ES-I3 (cell line): Measurements from ENCODE around the gene TOMM5.

ENCODE experiments used
- H3K36me3 ChIP-seq: 2 replicates; pipeline ENCODE4 v1.6.1; 2013; ENCODE audit warnings: mild to moderate bottlenecking, low read length, control low read depth, moderate library complexity; ENCODE audit not compliant: insufficient read depth
- H3K4me1 ChIP-seq: 2 replicates; pipeline ENCODE4 v1.6.1; 2013; ENCODE audit warnings: mild to moderate bottlenecking, control low read depth, low read length; ENCODE audit not compliant: insufficient read depth
- H3K9ac ChIP-seq: 2 replicates; pipeline ENCODE4 v1.6.1; 2013; ENCODE audit warnings: low read depth, mild to moderate bottlenecking, low read length, moderate library complexity
- H3K9me3 ChIP-seq: 2 replicates; pipeline ENCODE4 v1.6.1; 2013; ENCODE audit warnings: mild to moderate bottlenecking, low read length, moderate library complexity; ENCODE audit not compliant: control insufficient read depth, insufficient read depth

TOMM5 gene

GRCh38 chr9:37593883-37594448 lies 1.6 kb upstream of the TOMM5 start:
- Histone ChIP-seq H3K9me3 (no peaks in the 10 kb centered on the region), H3K4me1 (no peaks in the 10 kb centered on the region), H3K9ac (no peak overlapping the region), H3K36me3 (no peaks in the 10 kb centered on the region)

- Histone ChIP-seq H3K4me1 (no peaks in the 10 kb centered on the region), H3K9me3 (no peaks in the 10 kb centered on the region), H3K36me3 (peaks cover 15% of the 10 kb centered on the region), H3K9ac (no peak overlapping the region)
These were observed 4.9 kb downstream of the TOMM5 start for GRCh38 chr9:37587521-37587920.

GRCh38 chr9:37583522-37584121 lies 8.8 kb downstream of the TOMM5 start:
- no peaks in the 10 kb centered on the region for H3K4me1 ChIP-seq
- no peaks in the 10 kb centered on the region for H3K9me3 ChIP-seq
- H3K36me3 ChIP-seq, result peaks cover 15% of the 10 kb centered on the region
- H3K9ac ChIP-seq, result no peak overlapping the region

- Histone ChIP-seq H3K9ac (no peak overlapping the region), H3K4me1 (no peaks in the 10 kb centered on the region), H3K36me3 (peaks cover 10% of the 10 kb centered on the region), H3K9me3 (no peaks in the 10 kb centered on the region)
These were observed 9.7 kb downstream of the TOMM5 start for GRCh38 chr9:37582548-37583157.

GRCh38 chr9:37575921-37576721 lies 16.3 kb downstream of the TOMM5 start, which contains the start of gene FBXO10:
TSS of gene FBXO10 (minus strand) at chr9:37576380. CDS start at chr9:37541768, 34,612 bp downstream.
- Histone ChIP-seq H3K4me1 (peaks cover 19% of the 10 kb centered on the region), H3K36me3 (no peaks in the 10 kb centered on the region), H3K9ac (peak within 1 kb of the TSS; percentile 83), H3K9me3 (no peaks in the 10 kb centered on the region)

- Histone ChIP-seq H3K9me3 (no peaks in the 10 kb centered on the region), H3K36me3 (no peaks in the 10 kb centered on the region), H3K4me1 (peaks cover 19% of the 10 kb centered on the region), H3K9ac (peak overlapping the region; percentile 83)
These were observed 16.9 kb downstream of the TOMM5 start for GRCh38 chr9:37575511-37575914.

- H3K9me3 ChIP-seq, result no peaks in the 10 kb centered on the region
- H3K36me3 ChIP-seq, result no peaks in the 10 kb centered on the region
- H3K4me1 ChIP-seq, result peaks cover 19% of the 10 kb centered on the region
- peak overlapping the region; percentile 83; the same call in 1 of the 2 replicates for H3K9ac ChIP-seq
These were observed 17.4 kb downstream of the TOMM5 start for GRCh38 chr9:37575001-37575400.

GRCh38 chr9:37574241-37574721 lies 18.1 kb downstream of the TOMM5 start:
- Histone ChIP-seq H3K36me3 (no peaks in the 10 kb centered on the region), H3K4me1 (peaks cover 19% of the 10 kb centered on the region), H3K9me3 (no peaks in the 10 kb centered on the region), H3K9ac (no peak overlapping the region)

GRCh38 chr9:37571282-37571681 lies 21.1 kb downstream of the TOMM5 start:
- H3K36me3 ChIP-seq, result no peaks in the 10 kb centered on the region
- no peak overlapping the region for H3K9ac ChIP-seq
- H3K4me1 ChIP-seq, result peaks cover 19% of the 10 kb centered on the region
- no peaks in the 10 kb centered on the region for H3K9me3 ChIP-seq

GRCh38 chr9:37566716-37567115 lies 25.7 kb downstream of the TOMM5 start:
- peaks cover 2% of the 10 kb centered on the region; the same call in 1 of the 2 replicates for H3K36me3 ChIP-seq
- peaks cover 3% of the 10 kb centered on the region; the same call in 1 of the 2 replicates for H3K4me1 ChIP-seq
- H3K9ac ChIP-seq, result no peak overlapping the region

GRCh38 chr9:37565661-37566618 lies 26.5 kb downstream of the TOMM5 start:
- Histone ChIP-seq H3K9ac (no peak overlapping the region), H3K4me1 (peaks cover 3% of the 10 kb centered on the region; the same call in 1 of the 2 replicates), H3K36me3 (peaks cover 2% of the 10 kb centered on the region; the same call in 1 of the 2 replicates), H3K9me3 (peaks cover 5% of the 10 kb centered on the region; the same call in 1 of the 2 replicates)

More at GRCh38 chr9:37566716-37567115, 25.7 kb downstream of the TOMM5 start:
- H3K9me3 ChIP-seq, result peaks cover 5% of the 10 kb centered on the region; the same call in 1 of the 2 replicates

- H3K9me3 ChIP-seq, result peaks cover 5% of the 10 kb centered on the region; the same call in 1 of the 2 replicates
- H3K4me1 ChIP-seq, result peaks cover 3% of the 10 kb centered on the region; the same call in 1 of the 2 replicates
- peaks cover 2% of the 10 kb centered on the region; the same call in 1 of the 2 replicates for H3K36me3 ChIP-seq
- no peak overlapping the region for H3K9ac ChIP-seq
These were observed 27.5 kb downstream of the TOMM5 start for GRCh38 chr9:37564916-37565315.

- Histone ChIP-seq H3K4me1 (peaks cover 3% of the 10 kb centered on the region; the same call in 1 of the 2 replicates), H3K9me3 (peaks cover 5% of the 10 kb centered on the region; the same call in 1 of the 2 replicates), H3K9ac (no peak overlapping the region), H3K36me3 (peaks cover 2% of the 10 kb centered on the region; the same call in 1 of the 2 replicates)
These were observed 28.4 kb downstream of the TOMM5 start for GRCh38 chr9:37563806-37564513.
